ENCODE results near the gene BCLAF3.

The BCLAF3 gene

DNA sequence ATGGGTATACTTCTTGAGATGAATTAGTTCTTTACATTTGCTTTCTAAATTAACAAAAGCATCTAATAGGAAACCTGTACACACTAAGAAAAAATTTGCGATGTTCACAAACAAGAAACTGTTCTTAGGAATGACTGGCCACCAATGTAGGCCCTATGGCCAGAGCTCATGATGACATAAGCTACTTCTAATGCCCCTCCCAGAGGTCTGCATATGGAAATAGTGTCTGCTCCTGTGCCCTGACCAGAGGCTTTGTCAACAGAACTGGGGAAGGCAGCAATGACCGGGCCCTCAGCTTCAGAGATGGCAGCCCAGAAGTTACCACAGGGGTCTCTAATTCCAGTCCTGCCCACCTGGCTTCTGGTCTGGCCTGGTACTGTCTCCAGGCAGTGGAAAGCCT is 15.0 kb upstream of the BCLAF3 start:
- H3K4me3 ChIP-seq (replicated peaks; ENCODE audit: low read depth, low read length) = no peak overlapping the region
- no peak for DNase-seq (ENCODE audit: low read depth)
- TF ChIP-seq, protein P1, sequence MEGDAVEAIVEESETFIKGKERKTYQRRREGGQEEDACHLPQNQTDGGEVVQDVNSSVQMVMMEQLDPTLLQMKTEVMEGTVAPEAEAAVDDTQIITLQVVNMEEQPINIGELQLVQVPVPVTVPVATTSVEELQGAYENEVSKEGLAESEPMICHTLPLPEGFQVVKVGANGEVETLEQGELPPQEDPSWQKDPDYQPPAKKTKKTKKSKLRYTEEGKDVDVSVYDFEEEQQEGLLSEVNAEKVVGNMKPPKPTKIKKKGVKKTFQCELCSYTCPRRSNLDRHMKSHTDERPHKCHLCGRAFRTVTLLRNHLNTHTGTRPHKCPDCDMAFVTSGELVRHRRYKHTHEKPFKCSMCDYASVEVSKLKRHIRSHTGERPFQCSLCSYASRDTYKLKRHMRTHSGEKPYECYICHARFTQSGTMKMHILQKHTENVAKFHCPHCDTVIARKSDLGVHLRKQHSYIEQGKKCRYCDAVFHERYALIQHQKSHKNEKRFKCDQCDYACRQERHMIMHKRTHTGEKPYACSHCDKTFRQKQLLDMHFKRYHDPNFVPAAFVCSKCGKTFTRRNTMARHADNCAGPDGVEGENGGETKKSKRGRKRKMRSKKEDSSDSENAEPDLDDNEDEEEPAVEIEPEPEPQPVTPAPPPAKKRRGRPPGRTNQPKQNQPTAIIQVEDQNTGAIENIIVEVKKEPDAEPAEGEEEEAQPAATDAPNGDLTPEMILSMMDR (IDR thresholded peaks at IDR 0.05; ENCODE audit: low read length, missing control alignments) = no peak

DNA sequence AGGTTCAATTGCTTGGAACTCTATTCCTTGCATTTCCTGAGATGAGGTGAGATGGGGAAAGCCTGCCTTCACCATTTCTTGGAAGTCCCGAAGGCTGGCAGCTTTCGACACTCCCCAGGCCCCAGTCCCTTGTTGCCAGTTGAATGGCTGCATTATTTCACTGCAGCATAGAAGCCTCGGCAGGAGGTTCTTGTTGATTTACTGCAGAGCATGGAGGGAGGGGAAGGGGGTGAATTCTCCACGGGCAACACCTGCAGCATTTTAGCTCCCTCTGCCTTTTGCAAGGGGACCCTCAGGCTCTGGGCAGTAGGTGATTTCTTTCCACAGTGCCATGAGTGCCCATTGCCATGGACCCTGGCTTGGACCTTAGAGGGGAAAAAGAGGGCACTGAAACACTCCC is 10.7 kb upstream of the BCLAF3 start:
- TF ChIP-seq, protein P1 (IDR thresholded peaks at IDR 0.05; ENCODE audit: low read length, missing control alignments) = no peak
- no peak for DNase-seq (ENCODE audit: low read depth)
- H3K4me3 ChIP-seq (replicated peaks; ENCODE audit: low read depth, low read length) = no peak overlapping the region

DNA sequence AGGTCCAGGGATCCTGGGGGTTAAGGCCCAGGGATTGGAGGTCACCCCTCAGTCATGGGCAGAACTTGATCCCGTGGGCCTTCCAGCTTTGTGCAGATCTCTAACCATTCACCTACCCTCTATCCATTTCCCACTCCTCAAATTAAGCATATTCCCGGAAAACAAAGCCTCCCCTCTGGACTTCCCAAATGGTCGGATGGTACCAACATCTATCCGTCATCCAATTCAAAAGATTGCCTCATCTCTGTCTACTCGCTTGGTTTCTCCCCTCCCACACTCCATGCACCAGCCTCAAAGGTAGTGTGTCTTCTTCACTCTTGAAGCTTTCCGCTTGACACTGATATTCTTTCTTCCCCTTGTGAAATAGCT is 473 bp upstream of the BCLAF3 start:
- no peak for DNase-seq (ENCODE audit: low read depth)
- TF ChIP-seq, protein P1 (IDR thresholded peaks at IDR 0.05; ENCODE audit: low read length, missing control alignments) = no peak
- H3K4me3 ChIP-seq (replicated peaks; ENCODE audit: low read depth, low read length) = peak overlapping the region; percentile 43

DNA sequence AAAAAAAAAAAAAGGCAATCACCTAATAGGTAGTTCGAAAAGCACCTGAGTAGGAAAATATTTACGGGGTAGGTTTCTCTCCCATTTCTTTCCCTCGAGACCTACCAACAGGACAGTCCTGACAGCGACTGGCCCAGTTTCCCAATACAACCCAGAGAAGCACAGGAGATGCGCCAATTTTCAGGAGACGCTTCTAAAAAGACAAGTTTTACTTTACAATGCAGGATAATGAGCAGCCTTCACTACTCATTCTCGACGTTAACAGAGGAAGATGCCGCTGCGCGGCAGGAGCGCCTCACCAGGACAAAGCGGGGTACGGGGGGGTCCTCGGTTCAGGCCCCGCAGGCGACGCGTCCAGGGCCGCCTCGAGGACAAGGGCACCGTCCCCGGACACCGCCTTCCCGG is 708 bp downstream of the BCLAF3 start:
- TF ChIP-seq, protein P1 (IDR thresholded peaks at IDR 0.05; ENCODE audit: low read length, missing control alignments) = no peak
- peak overlapping the region; percentile 65 for H3K4me3 ChIP-seq (replicated peaks; ENCODE audit: low read depth, low read length)
- DNase-seq (ENCODE audit: low read depth) = no peak

DNA sequence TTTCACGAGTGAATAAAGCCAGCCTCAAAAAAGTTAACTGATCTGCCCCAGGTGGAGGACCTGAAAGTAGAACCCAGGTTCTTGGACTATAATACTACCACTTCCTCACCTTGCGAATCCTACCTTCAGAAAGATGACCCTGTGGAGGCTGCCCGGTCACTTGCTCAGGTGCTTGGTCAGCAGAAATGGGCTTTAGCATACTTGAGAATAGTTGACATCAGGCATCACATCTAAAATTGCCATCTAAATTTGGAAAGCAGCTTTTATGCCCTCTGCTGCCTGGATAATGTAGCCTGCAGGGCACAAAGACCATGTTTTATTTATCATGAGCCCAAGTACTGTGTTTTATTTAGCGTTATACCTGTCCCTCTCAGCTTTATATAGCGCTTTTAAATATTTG is 3.0 kb downstream of the BCLAF3 start:
- no peak overlapping the region for H3K4me3 ChIP-seq (replicated peaks; ENCODE audit: low read depth, low read length)
- no peak for DNase-seq (ENCODE audit: low read depth)
- TF ChIP-seq, protein P1 (IDR thresholded peaks at IDR 0.05; ENCODE audit: low read length, missing control alignments) = no peak

DNA sequence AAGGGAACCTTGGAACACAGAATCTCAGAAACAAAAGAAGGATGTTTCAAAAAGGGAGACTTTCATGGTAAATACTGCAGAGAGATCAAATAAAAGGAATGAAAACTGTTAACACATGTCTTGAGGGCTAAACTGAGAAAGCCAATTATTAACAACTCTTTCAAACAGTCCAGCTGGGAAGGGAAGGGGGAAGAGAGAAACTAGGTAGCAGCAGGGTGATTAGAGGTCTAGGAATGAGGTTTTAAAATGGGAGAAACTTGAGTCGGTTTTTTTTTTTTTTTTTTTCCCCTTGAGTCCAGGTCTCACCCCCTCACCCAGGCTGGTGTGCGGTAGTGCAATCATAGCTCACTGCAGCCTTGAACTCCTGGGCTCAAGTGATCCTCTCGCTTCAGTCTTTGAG is 4.3 kb downstream of the BCLAF3 start:
- TF ChIP-seq, protein P1 (IDR thresholded peaks at IDR 0.05; ENCODE audit: low read length, missing control alignments) = no peak
- no peak overlapping the region for H3K4me3 ChIP-seq (replicated peaks; ENCODE audit: low read depth, low read length)
- DNase-seq (ENCODE audit: low read depth) = no peak

DNA sequence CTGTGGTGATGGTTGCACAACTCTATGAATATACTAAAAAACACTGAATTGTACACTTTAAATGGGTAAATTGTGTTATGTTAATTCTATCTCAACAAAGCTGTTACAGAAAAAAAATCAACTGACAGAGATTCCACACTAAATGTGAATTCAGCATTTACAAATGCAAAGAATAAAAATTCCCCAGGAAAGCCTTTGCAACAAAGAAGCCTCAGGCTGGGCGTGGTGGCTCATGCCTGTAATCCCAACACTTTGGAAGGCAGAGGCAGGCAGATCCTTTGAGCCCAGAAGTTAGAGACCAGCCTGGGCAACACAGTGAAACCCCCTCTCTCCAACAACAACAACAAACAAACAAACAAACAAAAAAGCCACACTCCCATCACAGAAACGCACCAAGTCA is 8.9 kb downstream of the BCLAF3 start:
- DNase-seq (ENCODE audit: low read depth) = no peak
- TF ChIP-seq, protein P1 (IDR thresholded peaks at IDR 0.05; ENCODE audit: low read length, missing control alignments) = no peak
- H3K4me3 ChIP-seq (replicated peaks; ENCODE audit: low read depth, low read length) = no peak overlapping the region

Measured in fibroblast of pulmonary artery (primary cell).